HG03457 (cell line): ENCODE measurements around the gene AFF3.

ENCODE experiments used
- ATAC-seq: cut with Tn5 transposase; IDR thresholded peaks from one replicate; pipeline ENCODE4 v1.9.1; 2021; ENCODE audit warnings: moderate number of reproducible peaks; ENCODE audit not compliant: unreplicated experiment

The AFF3 gene

DNA sequence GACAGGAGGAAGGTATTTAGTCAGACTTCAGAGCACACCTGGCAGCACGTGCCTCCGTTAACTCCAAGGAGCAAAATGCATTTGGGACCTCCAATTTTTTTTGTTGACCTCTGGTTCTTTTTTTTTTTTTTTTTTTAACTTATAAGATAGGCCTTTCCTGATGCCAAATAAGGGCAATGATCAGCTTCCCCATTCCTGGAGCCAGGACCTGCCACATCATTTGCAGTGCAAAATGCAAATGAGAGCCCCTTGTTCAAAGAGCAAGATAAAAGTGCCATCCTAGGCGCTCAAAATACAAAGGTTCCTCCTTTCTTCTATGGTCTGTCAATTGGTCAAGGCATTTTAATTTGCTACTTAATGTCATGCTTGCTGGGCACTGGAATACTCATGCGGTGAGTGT, 519.4 kb downstream of the AFF3 start:
- ATAC-seq, result no peak

DNA sequence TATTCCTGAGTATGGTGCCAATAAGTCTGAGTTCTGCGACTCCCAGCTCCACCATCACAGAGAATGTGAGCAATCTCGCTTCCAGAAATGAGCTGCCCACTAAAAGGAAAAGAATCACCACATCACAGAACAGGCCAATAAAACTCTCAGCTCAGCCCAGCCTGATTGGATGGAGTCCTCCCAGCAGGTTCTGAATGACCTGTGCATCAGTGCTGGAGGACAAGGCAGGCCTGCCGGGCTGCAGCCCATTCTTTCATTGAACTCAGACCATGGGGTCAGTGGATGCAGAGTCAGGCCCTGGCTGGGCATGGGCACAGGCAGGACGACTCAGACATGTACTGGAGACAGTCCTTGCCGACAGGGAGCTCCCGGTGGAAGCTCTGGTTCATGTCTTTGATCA, 519.9 kb downstream of the AFF3 start:
- no peak for ATAC-seq

DNA sequence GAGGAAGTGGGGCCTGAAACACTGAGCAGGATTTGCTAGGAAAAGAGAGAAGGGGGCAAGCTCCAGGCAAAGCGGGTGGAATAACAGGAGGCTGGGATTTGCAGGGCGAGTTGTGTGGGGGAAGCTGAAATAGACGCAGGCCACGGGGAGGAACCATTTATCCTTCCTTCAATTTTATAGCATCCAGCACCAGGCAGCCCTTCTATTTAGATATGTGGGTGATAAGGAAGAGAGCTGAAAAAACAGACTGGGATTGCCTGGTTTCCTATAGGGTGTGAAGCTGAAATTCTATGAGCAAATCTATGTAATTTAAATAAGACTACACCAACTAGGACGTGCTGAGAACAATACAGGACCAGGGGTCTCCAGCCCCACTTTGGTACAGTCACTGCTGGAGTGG, 520.6 kb downstream of the AFF3 start:
- no peak for ATAC-seq

DNA sequence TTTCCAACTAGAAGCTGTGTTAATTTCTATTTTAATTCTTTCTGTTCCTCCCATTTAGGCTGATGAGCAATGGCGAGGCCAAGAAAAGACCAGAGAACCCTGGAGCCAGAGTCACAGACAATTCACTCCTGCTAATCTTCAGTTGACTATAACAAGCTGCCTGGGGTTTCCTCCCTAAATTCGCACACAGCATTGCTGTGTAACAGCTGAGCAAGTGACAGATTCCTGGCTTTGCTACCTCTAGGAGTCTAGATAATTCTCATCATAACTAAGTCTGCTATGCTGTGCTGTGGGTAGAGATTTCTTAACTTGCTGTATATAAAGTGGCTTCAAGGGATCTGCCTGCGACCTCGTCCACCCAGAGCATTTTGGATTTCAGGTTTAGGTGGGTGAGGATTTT, 521.3 kb downstream of the AFF3 start:
- no peak for ATAC-seq

DNA sequence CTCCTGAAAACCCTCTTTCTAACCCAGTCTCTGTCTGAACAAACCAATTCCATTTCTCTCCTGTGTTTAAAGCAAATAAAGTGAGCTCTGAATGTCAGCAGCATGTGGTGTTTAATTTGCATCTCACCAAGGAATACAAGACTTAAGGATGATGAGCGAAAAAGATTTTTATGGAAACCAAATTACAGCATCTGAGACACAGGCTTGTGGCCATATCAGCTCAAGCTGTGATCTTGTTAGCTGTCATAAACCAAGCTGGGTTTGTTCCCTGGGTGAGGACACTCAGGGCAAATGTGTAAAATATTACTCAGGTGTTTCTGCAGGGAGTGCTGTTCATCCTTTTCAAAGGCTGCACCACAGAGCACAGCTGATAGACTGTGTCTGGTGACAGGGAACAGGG, 523.2 kb downstream of the AFF3 start:
- no peak for ATAC-seq

DNA sequence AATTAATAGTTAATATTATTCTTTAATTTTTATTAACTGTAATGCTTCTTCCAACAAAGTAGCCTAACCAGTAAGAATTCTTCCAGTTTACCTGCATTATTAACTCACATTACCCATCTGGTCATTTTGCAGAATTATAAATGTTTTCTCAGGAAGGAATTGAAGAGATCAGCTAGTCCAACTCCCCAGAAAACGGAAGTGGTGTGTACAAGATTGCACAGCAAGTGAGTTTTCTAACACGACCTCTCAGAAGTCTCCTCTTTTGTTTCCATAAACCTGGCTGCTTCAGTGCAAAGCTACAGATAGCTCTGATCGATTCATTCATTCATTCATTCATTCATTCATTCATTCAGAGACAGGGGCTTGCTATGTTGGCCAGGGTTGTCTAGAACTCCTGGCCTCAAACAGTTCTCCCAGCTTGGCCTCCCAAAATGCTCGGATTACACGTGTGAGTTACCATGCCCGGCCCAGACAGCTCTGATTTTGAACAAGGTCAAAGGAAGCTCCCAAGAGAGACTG, 523.8 kb downstream of the AFF3 start:
- ATAC-seq, result no peak

DNA sequence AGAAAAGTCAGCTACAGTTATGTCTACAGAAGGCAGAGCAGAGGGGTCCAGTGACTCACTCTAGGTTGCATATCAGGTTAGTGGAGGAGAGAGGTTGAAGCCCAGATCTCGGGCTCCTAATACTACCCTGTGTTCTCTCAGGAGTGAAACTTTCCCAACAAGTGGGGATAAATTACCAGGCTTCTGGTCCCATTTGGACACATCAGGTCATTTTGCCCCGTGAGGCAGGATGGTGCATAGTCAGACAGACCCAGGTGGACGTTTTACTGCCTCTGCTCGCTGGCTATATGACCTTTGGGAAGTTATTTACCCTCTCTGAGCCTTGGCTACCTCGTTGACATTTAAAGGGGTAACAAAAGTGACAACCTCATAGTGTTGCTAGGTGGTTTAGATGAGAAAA, 524.6 kb downstream of the AFF3 start:
- ATAC-seq, result no peak

DNA sequence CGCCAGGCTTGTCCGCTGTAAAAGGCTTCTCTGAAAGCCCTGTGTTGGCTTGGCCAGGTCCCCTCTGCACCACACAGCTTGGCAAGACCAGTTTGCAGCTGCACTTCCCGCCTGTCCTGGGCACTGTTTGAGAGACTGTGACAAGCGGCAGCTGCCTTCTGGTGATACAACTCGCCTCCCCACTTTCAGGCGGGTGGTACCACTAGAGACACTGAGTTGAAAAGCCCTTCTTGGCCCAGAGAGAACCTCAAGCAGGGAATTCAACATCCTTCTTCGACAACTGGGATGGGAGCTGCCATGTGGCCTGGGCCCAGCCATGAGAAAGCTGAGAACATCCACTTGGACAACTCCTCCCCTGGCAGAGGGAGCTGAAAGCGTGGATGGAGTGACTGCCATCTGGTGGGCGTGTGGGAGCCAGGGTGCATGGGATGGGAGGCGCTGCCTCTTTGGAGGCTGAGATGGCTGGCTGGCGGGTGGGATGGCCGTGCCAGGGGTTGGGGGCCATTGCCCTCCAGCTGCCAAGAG, 527.1 kb downstream of the AFF3 start:
- ATAC-seq, result no peak

DNA sequence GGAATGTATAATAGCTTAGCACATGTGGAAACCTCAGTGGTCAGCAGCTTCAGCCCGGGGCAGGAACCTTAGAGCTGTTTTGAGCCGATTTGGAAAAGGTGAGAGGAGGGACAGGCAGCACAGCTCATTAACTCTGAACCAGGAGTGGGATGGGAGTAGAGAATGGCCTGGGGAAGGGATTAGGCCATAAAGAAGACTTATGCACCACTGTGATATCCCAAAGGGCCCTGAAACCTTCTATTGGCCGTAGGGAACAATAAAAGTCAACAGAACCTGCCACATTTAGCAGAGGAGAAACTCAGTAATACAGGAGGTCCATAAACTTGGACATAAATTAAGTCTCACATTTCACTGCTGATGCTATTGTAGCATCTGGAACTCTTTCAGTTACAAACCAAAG, 528.4 kb downstream of the AFF3 start:
- no peak for ATAC-seq

DNA sequence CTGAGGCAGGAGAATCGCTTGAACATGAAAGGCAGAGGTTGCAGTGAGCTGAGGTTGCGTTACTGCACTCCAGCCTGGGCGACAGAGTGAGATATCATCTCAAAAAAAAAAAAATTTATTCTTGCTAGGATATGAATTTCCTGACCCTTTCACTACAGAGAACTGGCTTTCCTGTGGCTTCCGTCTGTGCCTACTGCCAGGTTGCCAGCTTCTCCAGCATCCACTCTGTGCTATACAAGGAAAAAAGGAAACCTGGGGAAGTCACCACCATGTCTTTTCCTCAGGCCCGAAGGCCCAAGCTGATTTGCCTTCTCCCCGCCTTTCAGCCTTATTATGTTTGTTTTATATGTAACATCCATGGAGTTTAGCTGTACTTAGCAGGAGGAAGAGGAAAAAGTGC, 530.6 kb downstream of the AFF3 start:
- no peak for ATAC-seq

DNA sequence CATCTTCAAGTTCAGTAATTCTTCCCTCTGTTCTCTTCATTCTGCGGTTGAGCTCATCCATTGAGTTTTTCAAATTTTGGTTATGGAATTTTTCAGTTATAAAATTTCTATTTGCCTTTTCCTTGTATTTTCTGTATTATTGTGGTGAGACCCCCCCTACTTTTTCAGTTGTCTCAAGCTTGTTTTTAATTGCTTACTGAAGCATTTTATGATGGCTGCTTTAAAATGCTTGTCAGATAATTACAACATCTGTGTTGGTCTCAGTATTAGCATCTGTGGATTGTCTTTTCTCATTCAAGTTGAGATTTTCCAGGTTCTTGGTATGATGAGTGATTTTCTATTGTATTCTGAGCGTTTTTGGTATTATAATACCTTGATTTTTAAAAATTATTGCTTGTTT, 531.4 kb downstream of the AFF3 start:
- no peak for ATAC-seq

DNA sequence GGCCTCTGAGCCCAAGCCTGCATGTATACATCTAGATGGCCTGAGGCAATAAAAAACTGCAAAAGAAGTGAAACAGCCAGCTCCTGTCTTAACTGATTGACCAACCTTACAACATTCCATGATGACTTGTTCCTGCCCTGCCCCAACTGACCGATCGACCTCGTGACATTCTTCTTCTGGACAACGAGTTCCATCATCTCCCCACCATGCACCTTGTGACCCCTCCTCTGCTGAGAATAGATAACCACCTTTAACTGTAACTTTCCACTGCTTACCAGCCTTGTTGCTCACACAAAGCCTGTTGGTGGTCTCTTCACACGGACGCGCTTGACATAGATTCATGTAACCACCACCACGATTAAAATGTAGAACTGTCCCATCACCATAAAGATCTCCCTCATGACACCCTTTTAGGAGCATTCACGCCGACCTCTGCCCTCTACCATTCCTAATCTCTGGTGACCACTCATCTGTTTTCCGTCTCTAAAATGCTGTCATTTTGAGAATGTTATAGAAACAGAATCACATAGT, 532.5 kb downstream of the AFF3 start:
- no peak for ATAC-seq

DNA sequence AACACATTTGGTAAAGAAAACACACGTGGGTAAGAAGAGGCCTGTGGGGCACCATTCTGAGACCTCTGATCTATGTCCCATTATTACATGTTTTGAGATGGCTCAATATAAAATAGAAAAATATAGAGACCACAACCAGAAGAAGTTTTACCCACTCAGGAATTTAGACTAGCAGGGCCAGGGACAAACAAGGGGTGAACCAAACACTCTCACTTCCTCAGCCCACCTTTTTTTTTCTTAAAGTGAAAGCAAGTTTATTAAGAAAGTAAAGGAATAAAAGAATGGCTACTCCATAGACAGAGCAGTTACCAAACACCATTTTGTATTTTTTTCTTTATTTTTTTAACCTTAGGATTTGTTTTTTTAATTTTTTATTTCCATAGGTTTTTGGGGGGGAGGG, 533.5 kb downstream of the AFF3 start:
- no peak for ATAC-seq

DNA sequence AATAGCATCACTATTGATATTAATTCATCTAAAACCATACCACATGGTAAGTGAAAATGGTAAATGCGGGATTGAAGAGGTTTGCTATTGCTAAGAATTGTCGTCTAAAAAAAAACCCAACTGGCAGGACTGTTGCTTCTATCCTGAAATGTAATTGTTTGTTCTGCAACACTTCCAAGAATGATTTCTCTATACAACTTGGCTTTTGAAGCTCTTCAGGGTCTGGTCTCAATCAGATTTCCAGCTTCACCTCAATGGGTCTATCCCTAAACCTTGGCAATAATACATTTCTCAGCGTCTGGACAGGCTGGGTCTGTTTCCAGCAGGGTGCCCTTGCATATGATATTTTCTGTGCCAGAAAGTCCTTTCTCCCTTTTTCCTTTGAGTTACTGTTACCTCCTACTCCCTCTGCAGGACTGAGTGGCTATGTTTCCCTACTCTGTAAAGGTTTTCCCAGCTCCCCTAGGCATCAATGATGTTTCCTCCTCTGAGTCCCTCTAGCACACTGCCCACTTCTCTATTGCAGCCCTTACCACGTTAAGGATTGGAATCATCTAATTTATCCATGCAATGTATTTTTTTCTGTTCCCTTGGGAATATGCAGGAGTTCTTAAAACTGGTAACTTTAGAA, 534.4 kb downstream of the AFF3 start:
- no peak for ATAC-seq

DNA sequence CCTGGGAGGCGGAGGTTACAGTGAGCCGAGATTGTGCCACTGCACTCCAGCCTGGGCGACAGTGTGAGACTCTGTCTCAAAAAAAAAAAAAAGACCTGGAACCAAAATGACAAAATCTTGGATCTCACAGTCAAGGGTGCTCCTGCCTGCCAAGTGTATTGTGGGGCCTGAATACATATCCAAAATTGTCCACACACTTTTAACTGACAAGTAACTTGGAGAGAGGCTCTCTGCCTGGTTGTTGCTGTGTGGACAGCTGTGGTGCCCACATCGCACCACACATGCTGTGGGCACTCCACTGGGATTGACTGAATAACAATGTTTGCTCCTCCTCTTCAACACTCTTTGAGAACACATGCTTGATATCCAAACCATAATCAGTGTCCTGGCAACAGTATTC, 534.9 kb downstream of the AFF3 start:
- no peak for ATAC-seq

DNA sequence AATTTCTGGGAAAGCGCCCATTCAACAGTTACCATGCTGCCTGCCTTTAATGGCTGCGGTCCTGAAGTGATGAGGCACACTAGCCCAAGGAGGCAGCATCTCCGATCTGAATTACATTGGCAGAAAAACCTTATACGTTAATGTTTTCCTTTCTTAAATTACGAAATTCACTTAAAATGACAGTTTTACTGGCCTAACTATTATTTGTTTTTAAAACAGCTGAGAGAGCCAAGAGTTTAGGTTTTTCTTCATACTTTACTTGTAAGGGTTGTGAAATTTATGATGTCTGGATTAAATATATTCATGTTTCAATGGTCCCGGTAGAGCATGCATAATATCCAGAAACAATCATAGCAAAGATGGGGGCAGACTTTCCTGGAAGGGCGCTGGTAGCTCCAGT, 537.4 kb downstream of the AFF3 start:
- ATAC-seq, result no peak

DNA sequence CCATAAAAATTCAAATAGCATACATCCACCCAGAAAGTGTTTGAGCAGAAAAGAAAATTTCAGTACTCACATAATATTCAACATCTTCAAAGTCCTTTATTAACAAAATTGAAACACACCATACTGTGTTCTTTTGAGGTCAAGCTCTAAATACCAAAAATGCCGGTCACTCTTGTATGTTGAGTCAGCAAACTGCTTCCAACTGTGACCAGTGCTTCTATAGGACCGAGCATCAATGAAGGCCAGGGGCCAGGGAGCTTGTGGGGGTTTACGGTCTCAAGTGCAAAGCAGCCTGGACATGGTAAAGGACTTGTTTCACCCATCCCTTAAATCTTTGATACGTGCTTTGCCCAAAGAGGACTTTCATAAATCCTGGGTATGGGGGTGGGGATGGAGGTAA, 539.9 kb downstream of the AFF3 start:
- ATAC-seq, result no peak

DNA sequence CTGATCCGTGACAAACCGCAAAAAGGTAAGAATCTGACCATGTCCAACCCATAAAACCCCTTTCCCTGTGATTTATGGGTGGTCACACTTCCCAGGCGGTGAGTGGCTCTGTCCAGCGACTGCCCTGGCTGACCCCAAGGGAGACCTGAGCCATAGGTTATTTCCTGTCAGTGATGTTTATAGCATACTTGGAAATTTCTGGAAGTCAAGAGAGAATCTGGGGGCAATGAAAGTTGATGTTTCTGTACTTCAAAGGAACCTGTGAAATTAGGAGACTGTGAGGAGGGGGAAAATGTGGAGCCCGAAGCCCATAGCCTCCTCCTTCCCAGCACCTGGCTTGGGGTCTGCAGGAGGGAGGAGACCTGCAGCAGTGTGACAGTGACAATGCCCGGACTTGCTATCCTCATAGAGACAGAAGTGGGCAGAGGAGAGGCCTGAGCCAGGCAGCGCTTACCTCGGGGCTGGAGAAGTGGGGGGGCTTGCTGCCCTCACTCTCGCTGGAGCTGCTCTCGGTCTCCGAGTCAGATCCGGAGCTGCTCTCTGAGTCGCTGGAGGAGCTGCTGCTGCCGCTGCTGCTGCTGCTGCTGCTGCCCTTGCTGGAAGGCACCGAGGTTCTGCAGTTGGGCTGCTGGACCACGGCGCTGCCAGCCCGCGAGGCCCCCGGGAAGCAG, 541.3 kb downstream of the AFF3 start:
- ATAC-seq, result no peak

DNA sequence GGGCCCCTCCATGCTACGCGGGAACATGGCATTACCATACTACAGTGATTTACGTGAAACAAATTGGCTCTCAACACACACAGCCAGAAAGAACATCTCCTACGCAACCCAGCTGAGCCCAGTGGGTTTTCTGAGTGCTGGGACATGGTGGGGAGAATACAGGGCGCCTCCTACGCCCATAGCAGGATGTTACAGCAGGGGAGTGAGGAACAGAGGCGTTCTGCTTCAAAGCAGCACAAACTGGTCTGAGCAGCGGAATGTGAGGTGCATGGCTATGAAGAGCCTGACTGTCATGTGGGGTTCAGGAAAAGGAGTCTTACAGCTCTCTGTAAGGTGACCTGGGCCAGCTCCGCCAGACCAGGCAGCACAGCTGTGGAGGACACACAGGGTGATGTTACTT, 543.9 kb downstream of the AFF3 start:
- no peak for ATAC-seq

DNA sequence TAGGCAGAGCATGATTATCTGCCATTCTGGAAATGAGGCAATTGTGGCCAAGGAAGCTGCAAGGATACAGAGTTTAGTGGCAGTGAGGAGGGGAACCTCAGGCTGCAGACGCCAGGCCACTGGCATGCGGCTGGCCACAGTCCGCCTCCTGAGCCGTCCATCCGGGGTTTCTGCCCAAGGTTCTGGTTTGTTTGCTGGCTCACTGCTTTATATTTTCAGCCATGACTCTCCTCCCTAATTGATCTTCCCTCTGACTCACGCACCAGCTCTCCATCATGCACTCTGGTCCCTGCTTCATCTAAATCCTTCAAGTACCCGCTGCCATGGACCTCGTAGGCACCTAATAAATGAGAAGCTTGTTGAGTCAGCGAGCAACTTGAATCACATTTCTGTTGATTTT, 544.8 kb downstream of the AFF3 start:
- no peak for ATAC-seq

DNA sequence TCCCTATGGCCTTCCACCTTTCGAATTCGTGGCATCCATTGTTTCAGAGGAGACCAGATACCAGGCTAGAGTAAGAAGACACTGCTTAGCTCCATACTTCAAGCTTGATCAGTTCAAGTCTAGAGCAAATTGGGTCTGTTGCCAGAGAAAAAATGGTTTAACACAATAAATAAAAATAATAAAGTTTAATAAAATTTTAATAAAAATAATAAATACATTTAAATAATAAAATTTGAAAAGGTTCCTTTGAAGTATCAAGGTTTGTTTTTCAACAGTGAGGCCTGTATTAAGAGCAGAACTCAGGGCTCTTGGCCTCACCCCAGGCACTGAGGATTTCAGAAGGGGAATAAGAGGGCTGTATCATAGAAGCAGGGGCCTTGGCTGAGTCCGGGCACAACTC, 547.0 kb downstream of the AFF3 start:
- ATAC-seq, result no peak

DNA sequence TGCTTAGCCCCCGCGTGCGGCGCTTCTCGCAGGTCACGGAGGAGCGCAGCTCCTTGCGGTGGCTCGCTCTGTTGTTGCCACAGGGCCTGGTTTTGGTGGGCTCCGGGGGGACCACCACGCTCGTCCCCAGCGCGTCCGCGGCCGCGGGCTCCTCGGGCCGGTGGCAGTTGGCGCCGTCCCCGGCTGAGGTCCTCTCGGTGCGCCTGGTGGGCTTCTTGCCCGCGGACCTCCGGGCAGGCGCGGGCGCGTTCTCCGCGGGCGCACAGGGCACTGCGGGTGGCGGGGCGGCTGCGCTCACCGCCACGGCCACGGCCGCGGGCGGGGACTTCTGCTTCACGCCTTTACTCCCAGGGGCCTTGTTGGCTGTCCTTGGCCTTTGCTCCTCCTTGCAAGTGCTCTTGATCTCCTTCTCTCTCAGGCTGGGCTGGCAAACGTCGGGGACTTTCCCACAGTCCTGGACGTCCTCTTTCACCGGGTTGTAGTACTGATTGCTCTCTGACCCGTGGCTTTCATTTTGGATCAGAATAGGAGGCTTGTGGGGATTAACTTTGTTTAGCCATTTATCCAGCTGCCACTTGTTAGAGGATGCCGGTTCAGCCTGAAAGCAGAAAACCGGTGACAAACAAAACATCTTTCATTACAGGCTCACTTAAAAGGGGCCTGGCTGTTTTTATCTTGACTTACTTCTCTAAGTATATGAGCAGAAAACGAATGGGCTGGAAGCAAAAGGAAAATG, 548.5 kb downstream of the AFF3 start:
- ATAC-seq, result no peak
